ENCODE measurements around the gene PAX8. TPM values are rescaled to one million over a fixed set of nuclear protein-coding genes. Genes with fewer than 3 reads are reported as not detected.

Gene PAX8
- total RNA-seq, 1 donor from 2014 or later: not detected

- no peak for DNase-seq
These were observed 96.1 kb downstream of the PAX8 start for GRCh38 chr2:113182471-113183260.

GRCh38 chr2:113181258-113182051, 97.3 kb downstream of the PAX8 start:
- no peak for DNase-seq

GRCh38 chr2:113180131-113180946, 98.4 kb downstream of the PAX8 start:
- DNase-seq: no peak

GRCh38 chr2:113179446-113180045, 99.2 kb downstream of the PAX8 start:
- no peak for DNase-seq

- DNase-seq: no peak
These were observed 99.8 kb downstream of the PAX8 start for GRCh38 chr2:113178891-113179290.

- DNase-seq: no peak
These were observed 100.5 kb downstream of the PAX8 start for GRCh38 chr2:113178069-113178746.

GRCh38 chr2:113176696-113177355, 101.9 kb downstream of the PAX8 start:
- DNase-seq: no peak

GRCh38 chr2:113175736-113176695, 102.7 kb downstream of the PAX8 start:
- DNase-seq: no peak

GRCh38 chr2:113175042-113175628, 103.6 kb downstream of the PAX8 start:
- no peak for DNase-seq

- DNase-seq: no peak
These were observed 104.4 kb downstream of the PAX8 start for GRCh38 chr2:113174376-113174750.

- no peak for DNase-seq
These were observed 105.0 kb downstream of the PAX8 start, which contains the start of gene PSD4 for GRCh38 chr2:113173542-113174375. TSS of gene PSD4 (plus strand) at chr2:113173971. CDS start at chr2:113182457, 8,486 bp downstream.

- DNase-seq: no peak
These were observed 105.8 kb downstream of the PAX8 start for GRCh38 chr2:113172721-113173541.

GRCh38 chr2:113171334-113172075, 107.2 kb downstream of the PAX8 start:
- no peak for DNase-seq

GRCh38 chr2:113169586-113169985, 109.1 kb downstream of the PAX8 start:
- DNase-seq: no peak

- no peak for DNase-seq
These were observed 109.7 kb downstream of the PAX8 start for GRCh38 chr2:113169002-113169530.

GRCh38 chr2:113167962-113168340, 110.8 kb downstream of the PAX8 start:
- no peak for DNase-seq

Data from tongue (tissue), 2 donors.